ENCODE data around the gene CMTM6.

The CMTM6 gene, protein sequence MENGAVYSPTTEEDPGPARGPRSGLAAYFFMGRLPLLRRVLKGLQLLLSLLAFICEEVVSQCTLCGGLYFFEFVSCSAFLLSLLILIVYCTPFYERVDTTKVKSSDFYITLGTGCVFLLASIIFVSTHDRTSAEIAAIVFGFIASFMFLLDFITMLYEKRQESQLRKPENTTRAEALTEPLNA

DNA sequence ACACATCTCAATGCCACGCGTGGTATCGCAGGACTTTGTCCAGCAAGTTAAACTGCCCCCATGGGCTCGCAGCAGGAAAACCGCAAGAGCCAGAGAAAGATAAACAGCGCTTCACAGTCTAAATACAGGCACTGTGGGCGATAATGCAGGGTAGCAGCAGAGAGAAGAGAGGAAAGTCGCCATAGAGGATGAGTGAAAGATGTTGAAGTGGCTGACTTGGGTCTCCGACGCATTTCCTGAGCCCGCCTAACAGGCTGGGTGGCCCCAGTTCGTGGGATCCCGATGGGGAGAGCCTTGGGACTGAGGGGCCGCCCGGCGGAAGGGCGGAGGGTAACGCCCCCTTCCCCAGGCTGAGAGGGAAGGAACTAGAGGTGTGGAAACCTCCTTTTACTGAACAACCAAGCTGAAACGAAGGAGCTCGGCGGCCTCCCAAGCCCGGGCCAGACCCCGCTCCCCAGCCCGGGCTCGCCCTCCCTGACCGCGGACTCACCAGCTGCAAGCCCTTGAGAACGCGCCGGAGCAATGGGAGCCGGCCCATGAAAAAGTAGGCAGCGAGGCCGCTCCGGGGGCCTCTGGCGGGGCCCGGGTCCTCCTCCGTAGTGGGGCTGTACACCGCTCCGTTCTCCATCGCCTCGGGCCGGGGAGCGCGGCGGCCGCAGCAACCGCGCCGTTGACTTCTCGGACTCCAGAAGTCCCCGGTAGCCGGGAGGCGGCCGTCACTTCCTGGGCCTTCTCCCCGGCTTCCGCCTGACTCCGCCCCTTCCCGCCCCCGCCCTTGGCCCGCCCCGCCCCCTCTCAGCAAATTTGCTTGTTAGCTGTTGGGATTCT is at the start of gene CMTM6:
TSS of gene CMTM6 (minus strand) at position 735 of the 828 bp plus-strand sequence. CDS start at position 628, 107 bp downstream.
- Histone ChIP-seq H3K9me3 (ENCODE audit: control insufficient read depth in 1 of 2, low read length in 2 of 2) (no peaks in the 10 kb centered on the region), H3K36me3 (ENCODE audit: control insufficient read depth in 1 of 2, insufficient read depth in 2 of 2, low read length in 2 of 2) (peaks cover 4 to 5% of the 10 kb centered on the region in 2 donors), H3K4me1 (ENCODE audit: control insufficient read depth in 1 of 2, insufficient read depth in 2 of 2, low read length in 2 of 2) (peaks cover 0 to 16% of the 10 kb centered on the region in 2 donors), H3K4me3 (ENCODE audit: low read depth in 1 of 2, low read length in 2 of 2) (peak within 1 kb of the TSS; percentile 87 to 95), H3K27me3 (ENCODE audit: low read depth, low read length) (no peaks in the 10 kb centered on the region), H3K27ac (ENCODE audit: low read length) (peak within 1 kb of the TSS; percentile 90)

DNA sequence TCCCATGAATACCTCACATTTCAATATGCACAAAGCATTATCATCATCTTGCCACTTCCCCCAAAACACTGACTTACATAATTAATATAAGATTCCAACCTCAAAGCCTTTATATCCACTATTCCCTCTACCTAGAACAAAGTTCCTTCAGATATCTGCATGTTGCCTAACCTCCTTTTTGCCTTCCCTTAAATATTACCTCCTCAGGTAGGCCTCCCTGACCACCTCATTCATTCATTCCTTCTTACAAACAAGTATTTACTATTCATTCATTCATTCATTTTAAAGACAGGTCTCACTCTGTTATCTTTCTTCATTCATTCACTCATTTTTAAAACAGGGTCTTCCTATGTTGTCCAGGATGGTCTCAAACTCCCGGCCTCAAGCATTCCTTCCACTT is 49.4 kb upstream of the CMTM6 start:
- Histone ChIP-seq H3K4me1 (ENCODE audit: control insufficient read depth in 1 of 2, insufficient read depth in 2 of 2, low read length in 2 of 2) (no peaks in the 10 kb centered on the region), H3K9me3 (ENCODE audit: control insufficient read depth in 1 of 2, low read length in 2 of 2) (no peaks in the 10 kb centered on the region), H3K27me3 (ENCODE audit: low read depth, low read length) (no peaks in the 10 kb centered on the region), H3K36me3 (ENCODE audit: control insufficient read depth in 1 of 2, insufficient read depth in 2 of 2, low read length in 2 of 2) (no peaks in the 10 kb centered on the region), H3K4me3 (ENCODE audit: low read depth in 1 of 2, low read length in 2 of 2) (no peak overlapping the region), H3K27ac (ENCODE audit: low read length) (no peak overlapping the region)

DNA sequence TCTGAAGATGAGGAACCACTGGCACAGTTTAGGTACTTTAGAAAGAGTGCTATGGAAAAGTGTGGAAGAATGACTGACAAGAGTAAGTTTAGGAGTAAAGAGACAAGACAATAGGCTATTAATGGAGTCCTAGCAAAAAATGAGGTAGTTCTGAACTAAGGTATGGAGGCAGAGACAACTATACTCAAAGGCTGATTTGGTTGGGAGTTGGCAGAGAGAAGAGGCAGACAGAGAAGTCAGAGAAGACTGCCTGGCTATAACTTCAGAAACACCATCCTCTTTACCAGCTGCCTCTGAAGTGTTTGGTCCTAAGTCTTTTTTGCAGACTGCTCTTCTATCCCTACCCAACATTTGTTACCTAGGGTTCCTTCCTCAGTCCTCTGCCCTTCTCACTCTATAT is 48.8 kb upstream of the CMTM6 start:
- no peaks in the 10 kb centered on the region for H3K9me3 ChIP-seq (ENCODE audit: control insufficient read depth in 1 of 2, low read length in 2 of 2)
- H3K36me3 ChIP-seq (ENCODE audit: control insufficient read depth in 1 of 2, insufficient read depth in 2 of 2, low read length in 2 of 2) = no peaks in the 10 kb centered on the region
- no peak overlapping the region for H3K4me3 ChIP-seq (ENCODE audit: low read depth in 1 of 2, low read length in 2 of 2)
- no peak overlapping the region for H3K27ac ChIP-seq (ENCODE audit: low read length)
- H3K4me1 ChIP-seq (ENCODE audit: control insufficient read depth in 1 of 2, insufficient read depth in 2 of 2, low read length in 2 of 2) = no peaks in the 10 kb centered on the region
- no peaks in the 10 kb centered on the region for H3K27me3 ChIP-seq (ENCODE audit: low read depth, low read length)

DNA sequence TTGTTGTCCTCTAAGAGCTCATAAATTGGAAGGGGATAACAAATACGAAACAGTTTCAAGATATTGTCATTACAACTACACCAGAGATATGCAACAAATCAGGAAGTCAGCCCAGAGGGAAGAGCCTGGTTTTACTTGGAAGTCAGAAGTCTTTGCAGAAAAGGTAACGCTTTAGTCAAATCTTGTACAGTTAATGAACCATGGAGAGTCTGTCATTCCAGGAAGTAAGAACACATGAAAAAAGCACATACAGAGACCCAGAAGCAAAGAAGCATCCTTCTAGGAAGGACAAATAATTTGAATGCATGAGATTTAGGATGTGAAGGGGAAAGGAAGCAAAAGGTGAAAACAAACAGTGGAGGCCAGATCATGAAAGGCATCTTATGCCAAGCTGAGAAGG is 48.4 kb upstream of the CMTM6 start:
- no peaks in the 10 kb centered on the region for H3K4me1 ChIP-seq (ENCODE audit: control insufficient read depth in 1 of 2, insufficient read depth in 2 of 2, low read length in 2 of 2)
- no peaks in the 10 kb centered on the region for H3K27me3 ChIP-seq (ENCODE audit: low read depth, low read length)
- H3K36me3 ChIP-seq (ENCODE audit: control insufficient read depth in 1 of 2, insufficient read depth in 2 of 2, low read length in 2 of 2) = no peaks in the 10 kb centered on the region
- H3K27ac ChIP-seq (ENCODE audit: low read length) = no peak overlapping the region
- H3K4me3 ChIP-seq (ENCODE audit: low read depth in 1 of 2, low read length in 2 of 2) = no peak overlapping the region
- no peaks in the 10 kb centered on the region for H3K9me3 ChIP-seq (ENCODE audit: control insufficient read depth in 1 of 2, low read length in 2 of 2)

DNA sequence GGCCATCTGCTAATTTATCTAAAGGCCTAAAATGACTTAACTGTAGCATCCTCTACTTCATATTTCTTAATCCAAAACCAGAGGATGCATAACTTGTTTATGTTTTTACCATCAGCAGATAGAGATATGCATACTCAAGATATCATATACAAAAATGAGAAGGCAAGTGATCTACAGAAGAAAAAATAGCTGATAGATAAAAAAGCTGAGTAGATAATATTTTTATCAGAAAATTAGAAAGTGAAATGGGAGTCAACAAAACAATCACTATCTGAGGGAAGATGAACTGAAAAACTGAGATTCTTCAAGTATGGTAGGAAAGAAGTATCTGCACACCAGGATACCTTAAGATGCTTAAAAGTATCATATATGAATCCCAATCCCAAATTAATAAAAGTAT is 42.7 kb upstream of the CMTM6 start:
- Histone ChIP-seq H3K27me3 (ENCODE audit: low read depth, low read length) (no peaks in the 10 kb centered on the region), H3K4me1 (ENCODE audit: control insufficient read depth in 1 of 2, insufficient read depth in 2 of 2, low read length in 2 of 2) (peaks cover 0 to 13% of the 10 kb centered on the region in 2 donors), H3K4me3 (ENCODE audit: low read depth in 1 of 2, low read length in 2 of 2) (no peak overlapping the region), H3K27ac (ENCODE audit: low read length) (no peak overlapping the region), H3K36me3 (ENCODE audit: control insufficient read depth in 1 of 2, insufficient read depth in 2 of 2, low read length in 2 of 2) (peaks cover 0 to 3% of the 10 kb centered on the region in 2 donors), H3K9me3 (ENCODE audit: control insufficient read depth in 1 of 2, low read length in 2 of 2) (no peaks in the 10 kb centered on the region)

DNA sequence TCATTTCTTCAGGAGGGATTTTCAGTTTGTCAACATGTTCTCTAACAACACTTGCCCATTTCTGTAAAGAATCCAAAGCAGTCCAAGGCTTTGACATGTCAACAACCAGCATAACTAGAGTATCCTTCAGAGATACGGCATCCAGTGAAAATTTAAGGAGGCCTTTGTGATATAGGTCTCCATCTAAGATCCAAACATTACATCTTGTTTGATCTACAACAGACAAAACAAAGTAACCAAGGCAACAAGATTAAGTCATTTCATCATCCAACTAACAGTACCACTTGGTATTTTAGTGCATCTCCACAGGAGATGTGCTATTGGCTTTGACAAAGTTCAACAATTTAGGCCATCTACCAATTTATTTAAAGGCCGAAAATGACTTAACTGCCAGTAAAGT is 42.2 kb upstream of the CMTM6 start:
- no peaks in the 10 kb centered on the region for H3K9me3 ChIP-seq (ENCODE audit: control insufficient read depth in 1 of 2, low read length in 2 of 2)
- H3K4me3 ChIP-seq (ENCODE audit: low read depth in 1 of 2, low read length in 2 of 2) = no peak overlapping the region
- no peak overlapping the region for H3K27ac ChIP-seq (ENCODE audit: low read length)
- no peaks in the 10 kb centered on the region for H3K27me3 ChIP-seq (ENCODE audit: low read depth, low read length)
- H3K4me1 ChIP-seq (ENCODE audit: control insufficient read depth in 1 of 2, insufficient read depth in 2 of 2, low read length in 2 of 2) = peaks cover 0 to 13% of the 10 kb centered on the region in 2 donors
- H3K36me3 ChIP-seq (ENCODE audit: control insufficient read depth in 1 of 2, insufficient read depth in 2 of 2, low read length in 2 of 2) = peaks cover 0 to 3% of the 10 kb centered on the region in 2 donors

DNA sequence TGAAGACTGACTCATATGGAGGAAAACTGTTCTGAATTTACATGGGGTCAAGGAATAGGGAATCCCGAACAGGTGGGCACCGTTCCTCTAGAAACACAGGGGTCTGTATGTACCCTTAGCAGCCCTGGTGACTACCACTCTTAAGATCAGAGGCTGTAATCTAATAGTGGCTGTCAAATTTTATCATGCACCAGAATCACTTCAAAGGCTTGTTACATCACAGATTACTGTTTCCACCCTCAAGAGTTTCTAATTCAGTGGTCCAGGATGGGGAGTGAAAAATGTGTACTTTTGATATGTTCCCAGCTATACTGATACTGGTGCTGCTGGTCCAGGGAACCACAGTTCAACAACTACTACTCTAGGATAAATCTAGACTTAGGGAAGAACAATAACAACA is 40.2 kb upstream of the CMTM6 start:
- peaks cover 0 to 13% of the 10 kb centered on the region in 2 donors for H3K4me1 ChIP-seq (ENCODE audit: control insufficient read depth in 1 of 2, insufficient read depth in 2 of 2, low read length in 2 of 2)
- no peaks in the 10 kb centered on the region for H3K9me3 ChIP-seq (ENCODE audit: control insufficient read depth in 1 of 2, low read length in 2 of 2)
- H3K4me3 ChIP-seq (ENCODE audit: low read depth in 1 of 2, low read length in 2 of 2) = no peak overlapping the region
- H3K27me3 ChIP-seq (ENCODE audit: low read depth, low read length) = no peaks in the 10 kb centered on the region
- H3K36me3 ChIP-seq (ENCODE audit: control insufficient read depth in 1 of 2, insufficient read depth in 2 of 2, low read length in 2 of 2) = peaks cover 0 to 3% of the 10 kb centered on the region in 2 donors
- no peak overlapping the region for H3K27ac ChIP-seq (ENCODE audit: low read length)

DNA sequence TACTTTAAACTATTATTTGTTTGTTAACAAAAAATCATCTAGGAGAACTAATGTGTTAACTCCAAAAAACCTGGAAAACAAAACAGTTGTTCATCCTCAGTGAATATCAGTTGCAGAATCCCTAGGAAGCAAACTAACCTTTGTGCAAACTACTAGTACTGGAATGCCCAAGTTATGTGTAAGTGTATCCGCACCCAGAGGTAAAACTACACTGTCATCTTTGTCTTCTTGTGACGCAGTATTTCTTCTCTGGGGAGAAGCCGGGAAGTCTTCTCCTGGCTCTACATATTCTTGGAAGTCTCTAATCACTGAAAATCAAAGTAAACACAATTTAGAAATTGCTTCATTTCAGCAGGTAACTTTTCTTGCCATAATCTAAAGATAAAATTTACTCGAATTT is 38.2 kb upstream of the CMTM6 start:
- Histone ChIP-seq H3K27ac (ENCODE audit: low read length) (no peak overlapping the region), H3K9me3 (ENCODE audit: control insufficient read depth in 1 of 2, low read length in 2 of 2) (no peaks in the 10 kb centered on the region), H3K36me3 (ENCODE audit: control insufficient read depth in 1 of 2, insufficient read depth in 2 of 2, low read length in 2 of 2) (peaks cover 0 to 3% of the 10 kb centered on the region in 2 donors), H3K27me3 (ENCODE audit: low read depth, low read length) (no peaks in the 10 kb centered on the region), H3K4me1 (ENCODE audit: control insufficient read depth in 1 of 2, insufficient read depth in 2 of 2, low read length in 2 of 2) (peaks cover 0 to 13% of the 10 kb centered on the region in 2 donors), H3K4me3 (ENCODE audit: low read depth in 1 of 2, low read length in 2 of 2) (no peak overlapping the region)

DNA sequence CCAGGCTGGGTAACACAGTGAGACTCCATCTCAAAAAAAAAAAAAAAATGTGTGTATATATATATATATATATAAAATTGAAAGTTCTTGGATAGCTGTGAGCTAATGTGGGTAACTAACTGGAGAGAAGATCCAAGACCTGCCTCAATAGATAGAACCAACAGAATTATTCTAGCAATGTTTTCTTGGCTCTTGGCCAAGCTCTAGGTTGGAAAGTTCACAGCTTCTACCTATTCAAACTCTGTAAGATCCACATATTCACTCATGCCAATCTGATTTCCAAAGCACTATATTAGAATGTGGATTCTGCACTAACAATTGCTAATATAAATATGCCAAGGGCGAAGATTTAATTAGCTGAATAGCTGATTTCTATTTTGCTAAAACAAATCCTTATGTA is 29.8 kb upstream of the CMTM6 start:
- Histone ChIP-seq H3K36me3 (ENCODE audit: control insufficient read depth in 1 of 2, insufficient read depth in 2 of 2, low read length in 2 of 2) (peaks cover 15 to 22% of the 10 kb centered on the region in 2 donors), H3K27ac (ENCODE audit: low read length) (no peak overlapping the region), H3K27me3 (ENCODE audit: low read depth, low read length) (no peaks in the 10 kb centered on the region), H3K4me3 (ENCODE audit: low read depth in 1 of 2, low read length in 2 of 2) (no peak overlapping the region), H3K9me3 (ENCODE audit: control insufficient read depth in 1 of 2, low read length in 2 of 2) (no peaks in the 10 kb centered on the region), H3K4me1 (ENCODE audit: control insufficient read depth in 1 of 2, insufficient read depth in 2 of 2, low read length in 2 of 2) (peaks cover 0 to 3% of the 10 kb centered on the region in 2 donors)

DNA sequence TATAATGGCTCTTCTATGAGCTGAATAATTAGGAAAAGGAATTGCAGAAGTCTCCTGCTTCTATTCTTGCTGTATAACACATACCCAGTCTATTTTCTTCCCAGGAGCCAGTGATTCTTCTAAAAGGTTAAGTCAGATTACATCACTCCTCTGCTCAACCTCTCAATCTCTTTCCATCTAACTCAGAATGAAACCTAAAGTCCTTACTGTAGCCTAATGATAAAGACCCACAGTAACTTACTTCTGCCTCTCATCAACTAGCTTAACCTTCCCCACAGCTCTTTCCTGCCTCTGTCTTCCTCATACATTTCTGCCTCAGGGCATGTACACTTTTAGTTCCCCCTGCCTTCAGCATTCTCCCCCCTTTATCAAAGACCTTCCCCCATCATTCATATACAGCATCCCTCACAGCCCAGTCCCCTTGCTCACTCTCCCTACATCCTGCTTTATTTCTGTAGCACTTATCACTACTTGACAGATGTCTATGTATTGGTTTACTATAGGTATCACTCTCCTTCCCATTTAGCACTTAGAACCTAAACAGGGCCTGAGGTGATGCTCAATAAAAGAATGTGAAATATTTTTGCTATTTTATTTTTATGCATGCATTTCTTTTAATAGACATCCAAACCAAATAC is 28.5 kb upstream of the CMTM6 start:
- Histone ChIP-seq H3K27ac (ENCODE audit: low read length) (no peak overlapping the region), H3K4me1 (ENCODE audit: control insufficient read depth in 1 of 2, insufficient read depth in 2 of 2, low read length in 2 of 2) (peaks cover 0 to 3% of the 10 kb centered on the region in 2 donors), H3K36me3 (ENCODE audit: control insufficient read depth in 1 of 2, insufficient read depth in 2 of 2, low read length in 2 of 2) (peaks cover 22 to 30% of the 10 kb centered on the region in 2 donors), H3K9me3 (ENCODE audit: control insufficient read depth in 1 of 2, low read length in 2 of 2) (no peaks in the 10 kb centered on the region), H3K4me3 (ENCODE audit: low read depth in 1 of 2, low read length in 2 of 2) (no peak overlapping the region), H3K27me3 (ENCODE audit: low read depth, low read length) (no peaks in the 10 kb centered on the region)

DNA sequence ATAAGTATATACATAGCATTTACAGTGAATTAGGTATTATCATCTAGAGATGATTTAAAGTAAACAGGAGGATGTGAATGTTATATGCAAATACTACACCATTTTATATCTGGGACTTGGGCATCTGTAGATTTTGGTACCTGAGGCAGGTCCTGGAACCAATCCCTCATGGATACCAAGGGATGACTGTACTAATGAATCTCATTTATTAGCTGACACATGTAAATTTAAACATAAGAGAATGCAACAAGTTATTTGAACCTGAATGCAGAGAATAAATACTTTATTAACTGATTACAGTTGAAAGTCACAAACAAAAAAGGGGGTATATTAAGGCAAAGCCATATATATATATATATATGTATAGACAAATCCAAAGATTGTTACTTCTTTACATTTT is 23.1 kb upstream of the CMTM6 start:
- no peaks in the 10 kb centered on the region for H3K27me3 ChIP-seq (ENCODE audit: low read depth, low read length)
- peaks cover 32 to 40% of the 10 kb centered on the region in 2 donors for H3K36me3 ChIP-seq (ENCODE audit: control insufficient read depth in 1 of 2, insufficient read depth in 2 of 2, low read length in 2 of 2)
- no peaks in the 10 kb centered on the region for H3K4me1 ChIP-seq (ENCODE audit: control insufficient read depth in 1 of 2, insufficient read depth in 2 of 2, low read length in 2 of 2)
- H3K9me3 ChIP-seq (ENCODE audit: control insufficient read depth in 1 of 2, low read length in 2 of 2) = no peaks in the 10 kb centered on the region
- H3K4me3 ChIP-seq (ENCODE audit: low read depth in 1 of 2, low read length in 2 of 2) = no peak overlapping the region
- H3K27ac ChIP-seq (ENCODE audit: low read length) = no peak overlapping the region
